Stimulated activated CD8-positive, alpha-beta memory T cell treated with anti-CD3 and anti-CD28 coated beads, Interleukin-2, amount 100 ng/mL, for 1 hour (primary cell): Measurements from ENCODE around the gene SLC44A5.
"Not testable (repeated sequence)": the region's sequence is repeated elsewhere in the genome, so short reads cannot be mapped to it uniquely, and the experiment has no call there.

ENCODE experiments used
- DNase-seq, 2 donors: peaks; one replicate each; pipeline ENCODE4 v3.0.0-alpha.2; 2020; ENCODE audit warnings: low read depth in 2 of 2

Gene SLC44A5

GRCh38 chr1:75611014-75611413 lies at the start of gene SLC44A5:
SLC44A5 (minus strand) TSS chr1:75611114; CDS start chr1:75541447, 69,667 bp downstream.
- no peak for DNase-seq

- no peak for DNase-seq
Measured at GRCh38 chr1:75655931-75656330, 45.0 kb upstream of the SLC44A5 start.

- DNase-seq, result not testable (repeated sequence)
Measured at GRCh38 chr1:75647183-75647582, 36.3 kb upstream of the SLC44A5 start.

GRCh38 chr1:75645153-75645552 lies 34.2 kb upstream of the SLC44A5 start:
- not testable (repeated sequence) for DNase-seq

GRCh38 chr1:75643460-75643859 lies 32.5 kb upstream of the SLC44A5 start:
- no peak for DNase-seq

GRCh38 chr1:75641325-75641724 lies 30.4 kb upstream of the SLC44A5 start:
- DNase-seq, result no peak

GRCh38 chr1:75640137-75640536 lies 29.2 kb upstream of the SLC44A5 start:
- DNase-seq, result no peak

GRCh38 chr1:75632350-75632949 lies 21.5 kb upstream of the SLC44A5 start:
- DNase-seq, result no peak

GRCh38 chr1:75630998-75631397 lies 20.1 kb upstream of the SLC44A5 start:
- DNase-seq, result no peak

GRCh38 chr1:75630004-75630594 lies 19.2 kb upstream of the SLC44A5 start:
- DNase-seq, result no peak

- DNase-seq, result no peak
Measured at GRCh38 chr1:75625795-75626194, 14.9 kb upstream of the SLC44A5 start.

- DNase-seq, result no peak
Measured at GRCh38 chr1:75618382-75618781, 7.5 kb upstream of the SLC44A5 start.

- no peak for DNase-seq
Measured at GRCh38 chr1:75616436-75617433, 5.8 kb upstream of the SLC44A5 start.

- DNase-seq, result no peak
Measured at GRCh38 chr1:75615613-75616435, 4.9 kb upstream of the SLC44A5 start.

GRCh38 chr1:75614399-75614756 lies 3.5 kb upstream of the SLC44A5 start:
- DNase-seq, result no peak

- no peak for DNase-seq
Measured at GRCh38 chr1:75613916-75614315, 3.0 kb upstream of the SLC44A5 start.

- no peak for DNase-seq
Measured at GRCh38 chr1:75612976-75613375, 2.1 kb upstream of the SLC44A5 start.

- DNase-seq, result no peak
Measured at GRCh38 chr1:75602486-75602885, 8.4 kb downstream of the SLC44A5 start.

- DNase-seq, result no peak
Measured at GRCh38 chr1:75600781-75601180, 10.1 kb downstream of the SLC44A5 start.

- no peak for DNase-seq
Measured at GRCh38 chr1:75594327-75594726, 16.6 kb downstream of the SLC44A5 start.

GRCh38 chr1:75593457-75593856 lies 17.5 kb downstream of the SLC44A5 start:
- DNase-seq, result not testable (repeated sequence)

GRCh38 chr1:75589637-75590036 lies 21.3 kb downstream of the SLC44A5 start:
- no peak for DNase-seq
